ENCODE data around the gene CARD11. TPM values are rescaled to one million over a fixed set of nuclear protein-coding genes. Genes with fewer than 3 reads are reported as not detected.

Gene CARD11
- total and polyA plus RNA-seq, 2 donors (not counting 1 experiment from before 2014, with no cell fraction given) = 0.02 TPM; not detected in 1

- Histone ChIP-seq H3K36me3 (ENCODE audit: control insufficient read depth, insufficient read depth, low read length) (no peaks in the 10 kb centered on the region), H3K9me3 (ENCODE audit: control insufficient read depth, insufficient read depth, low read depth, low read length) (no peaks in the 10 kb centered on the region), H3K27me3 (ENCODE audit: control insufficient read depth, insufficient read depth, low read length) (no peaks in the 10 kb centered on the region), H4K20me1 (ENCODE audit: control insufficient read depth, extremely low read depth, insufficient read depth, low read length) (no peaks in the 10 kb centered on the region), H3K4me1 (ENCODE audit: control insufficient read depth, extremely low read depth, insufficient read depth, low read length) (no peaks in the 10 kb centered on the region), H2AFZ (ENCODE audit: low read length) (no peak overlapping the region), H3K27ac (ENCODE audit: insufficient read depth, low read length) (no peak overlapping the region), H3K9ac (ENCODE audit: insufficient read depth, low read length) (no peak overlapping the region), H3K79me2 (ENCODE audit: control insufficient read depth, insufficient read depth, low read length) (no peaks in the 10 kb centered on the region), H3K4me3 (replicated peaks in 1 of 4; ENCODE audit: control extremely low read depth in 1 of 4, insufficient read depth in 1 of 4, low read depth in 3 of 4, low read length in 4 of 4) (no peak overlapping the region), H3K4me2 (ENCODE audit: extremely low read depth, insufficient read depth, low read length) (no peak overlapping the region)
- peak; percentile 9 to 12 for DNase-seq (ENCODE audit: low read depth in 2 of 2)
- no peak for TF ChIP-seq EZH2 (IDR thresholded peaks at IDR 0.05; ENCODE audit: low read length, missing control alignments)
- TF ChIP-seq CTCF (conservative IDR thresholded peaks at IDR 0.05 in 1 of 2, IDR thresholded peaks at IDR 0.05 in 1 of 2; ENCODE audit: low read depth in 1 of 2, low read length in 2 of 2) = peak; percentile 4 to 52
Observed at GRCh38 chr7:3089493-3089892, 45.8 kb upstream of the CARD11 start.

- TF ChIP-seq CTCF (conservative IDR thresholded peaks at IDR 0.05 in 1 of 2, IDR thresholded peaks at IDR 0.05 in 1 of 2; ENCODE audit: low read depth in 1 of 2, low read length in 2 of 2) = no peak
- no peak for TF ChIP-seq EZH2 (IDR thresholded peaks at IDR 0.05; ENCODE audit: low read length, missing control alignments)
- Histone ChIP-seq H3K27ac (ENCODE audit: insufficient read depth, low read length) (no peak overlapping the region), H3K4me3 (replicated peaks in 1 of 4; ENCODE audit: control extremely low read depth in 1 of 4, insufficient read depth in 1 of 4, low read depth in 3 of 4, low read length in 4 of 4) (no peak overlapping the region), H3K36me3 (ENCODE audit: control insufficient read depth, insufficient read depth, low read length) (no peaks in the 10 kb centered on the region), H2AFZ (ENCODE audit: low read length) (no peak overlapping the region), H4K20me1 (ENCODE audit: control insufficient read depth, extremely low read depth, insufficient read depth, low read length) (no peaks in the 10 kb centered on the region), H3K79me2 (ENCODE audit: control insufficient read depth, insufficient read depth, low read length) (no peaks in the 10 kb centered on the region), H3K9me3 (ENCODE audit: control insufficient read depth, insufficient read depth, low read depth, low read length) (no peaks in the 10 kb centered on the region), H3K4me1 (ENCODE audit: control insufficient read depth, extremely low read depth, insufficient read depth, low read length) (no peaks in the 10 kb centered on the region), H3K27me3 (ENCODE audit: control insufficient read depth, insufficient read depth, low read length) (no peaks in the 10 kb centered on the region), H3K9ac (ENCODE audit: insufficient read depth, low read length) (no peak overlapping the region), H3K4me2 (ENCODE audit: extremely low read depth, insufficient read depth, low read length) (no peak overlapping the region)
- peak; percentile 55 to 72 for DNase-seq (ENCODE audit: low read depth in 2 of 2)
Observed at GRCh38 chr7:3087243-3087755, 43.6 kb upstream of the CARD11 start.

GRCh38 chr7:3083350-3083749 lies 39.7 kb upstream of the CARD11 start:
- H3K27me3 ChIP-seq (ENCODE audit: control insufficient read depth, insufficient read depth, low read length) = no peaks in the 10 kb centered on the region
- H2AFZ ChIP-seq (ENCODE audit: low read length) = no peak overlapping the region
- H3K36me3 ChIP-seq (ENCODE audit: control insufficient read depth, insufficient read depth, low read length) = no peaks in the 10 kb centered on the region
- H4K20me1 ChIP-seq (ENCODE audit: control insufficient read depth, extremely low read depth, insufficient read depth, low read length) = no peaks in the 10 kb centered on the region
- H3K4me2 ChIP-seq (ENCODE audit: extremely low read depth, insufficient read depth, low read length) = no peak overlapping the region
- H3K27ac ChIP-seq (ENCODE audit: insufficient read depth, low read length) = no peak overlapping the region
- no peak for TF ChIP-seq CTCF (conservative IDR thresholded peaks at IDR 0.05 in 1 of 2, IDR thresholded peaks at IDR 0.05 in 1 of 2; ENCODE audit: low read depth in 1 of 2, low read length in 2 of 2)
- no peak for TF ChIP-seq EZH2 (IDR thresholded peaks at IDR 0.05; ENCODE audit: low read length, missing control alignments)
- H3K4me1 ChIP-seq (ENCODE audit: control insufficient read depth, extremely low read depth, insufficient read depth, low read length) = no peaks in the 10 kb centered on the region
- H3K79me2 ChIP-seq (ENCODE audit: control insufficient read depth, insufficient read depth, low read length) = no peaks in the 10 kb centered on the region
- H3K9ac ChIP-seq (ENCODE audit: insufficient read depth, low read length) = no peak overlapping the region
- no peak for DNase-seq (ENCODE audit: low read depth in 2 of 2)
- no peak overlapping the region for H3K4me3 ChIP-seq (replicated peaks in 1 of 4; ENCODE audit: control extremely low read depth in 1 of 4, insufficient read depth in 1 of 4, low read depth in 3 of 4, low read length in 4 of 4)
- no peaks in the 10 kb centered on the region for H3K9me3 ChIP-seq (ENCODE audit: control insufficient read depth, insufficient read depth, low read depth, low read length)

All from fibroblast of lung (primary cell).